Measurements from ENCODE around the gene SPAG17.

SPAG17 gene

GRCh38 chr1:117942293-117942692, 242.7 kb downstream of the SPAG17 start:
- H3K36me3 ChIP-seq = peaks cover 92 to 99% (median 97%) of the 10 kb centered on the region in 3 donors
- no peaks in the 10 kb centered on the region for H3K4me1 ChIP-seq
- no peaks in the 10 kb centered on the region for H3K27me3 ChIP-seq
- no peak overlapping the region for H3K4me3 ChIP-seq
- no peak for DNase-seq
- H3K9me3 ChIP-seq = no peaks in the 10 kb centered on the region
- no peak overlapping the region for H3K27ac ChIP-seq
- intact Hi-C loops (cut with DNase I; ENCODE audit: low total_unique reads) = no loop called here
- TF ChIP-seq CTCF (IDR thresholded peaks at IDR 0.05) = no peak

- intact Hi-C loops (cut with DNase I; ENCODE audit: low total_unique reads) = no loop called here
- DNase-seq = no peak
- H3K9me3 ChIP-seq = no peaks in the 10 kb centered on the region
- H3K36me3 ChIP-seq = peaks cover 19 to 36% (median 29%) of the 10 kb centered on the region in 3 donors
- H3K4me3 ChIP-seq = no peak overlapping the region
- H3K4me1 ChIP-seq = peaks cover 0 to 17% (median 15%) of the 10 kb centered on the region in 4 donors
- no peak overlapping the region for H3K27ac ChIP-seq
- TF ChIP-seq CTCF (IDR thresholded peaks at IDR 0.05) = no peak
- H3K27me3 ChIP-seq = no peaks in the 10 kb centered on the region
Observed at GRCh38 chr1:117933769-117934168, 251.3 kb downstream of the SPAG17 start.

GRCh38 chr1:117932576-117932975, 252.5 kb downstream of the SPAG17 start:
- no peaks in the 10 kb centered on the region for H3K27me3 ChIP-seq
- peaks cover 0 to 29% (median 26%) of the 10 kb centered on the region in 4 donors for H3K4me1 ChIP-seq
- H3K9me3 ChIP-seq = no peaks in the 10 kb centered on the region
- TF ChIP-seq CTCF (IDR thresholded peaks at IDR 0.05) = no peak
- intact Hi-C loops (cut with DNase I; ENCODE audit: low total_unique reads) = no loop called here
- H3K36me3 ChIP-seq = peaks cover 8 to 24% (median 19%) of the 10 kb centered on the region in 3 donors
- H3K27ac ChIP-seq = no peak overlapping the region
- DNase-seq = no peak
- H3K4me3 ChIP-seq = no peak overlapping the region

GRCh38 chr1:117930484-117930883, 254.5 kb downstream of the SPAG17 start:
- peaks cover 0 to 10% (median 6%) of the 10 kb centered on the region in 3 donors for H3K36me3 ChIP-seq
- no peak overlapping the region for H3K27ac ChIP-seq

GRCh38 chr1:117930173-117930447, 254.9 kb downstream of the SPAG17 start:
- Histone ChIP-seq H3K27me3 (no peaks in the 10 kb centered on the region), H3K4me3 (peak overlapping the region; percentile 98), H3K9me3 (no peaks in the 10 kb centered on the region), H3K36me3 (peaks cover 0 to 10% (median 6%) of the 10 kb centered on the region in 3 donors), H3K4me1 (peaks cover 0 to 34% (median 32%) of the 10 kb centered on the region in 4 donors), H3K27ac (peak overlapping the region; percentile 89 to 96)
- no peak for DNase-seq
- TF ChIP-seq CTCF (IDR thresholded peaks at IDR 0.05) = no peak
- intact Hi-C loops (cut with DNase I; ENCODE audit: low total_unique reads) = no loop called here

More at GRCh38 chr1:117930484-117930883, 254.5 kb downstream of the SPAG17 start:
- H3K4me1 ChIP-seq = peaks cover 0 to 34% (median 32%) of the 10 kb centered on the region in 4 donors
- DNase-seq = no peak
- no peak for TF ChIP-seq CTCF (IDR thresholded peaks at IDR 0.05)
- no peaks in the 10 kb centered on the region for H3K9me3 ChIP-seq
- intact Hi-C loops (cut with DNase I; ENCODE audit: low total_unique reads) = no loop called here
- no peaks in the 10 kb centered on the region for H3K27me3 ChIP-seq
- H3K4me3 ChIP-seq = peak overlapping the region; percentile 98
